Measurements from ENCODE around the gene GALNT7.

The GALNT7 gene

DNA sequence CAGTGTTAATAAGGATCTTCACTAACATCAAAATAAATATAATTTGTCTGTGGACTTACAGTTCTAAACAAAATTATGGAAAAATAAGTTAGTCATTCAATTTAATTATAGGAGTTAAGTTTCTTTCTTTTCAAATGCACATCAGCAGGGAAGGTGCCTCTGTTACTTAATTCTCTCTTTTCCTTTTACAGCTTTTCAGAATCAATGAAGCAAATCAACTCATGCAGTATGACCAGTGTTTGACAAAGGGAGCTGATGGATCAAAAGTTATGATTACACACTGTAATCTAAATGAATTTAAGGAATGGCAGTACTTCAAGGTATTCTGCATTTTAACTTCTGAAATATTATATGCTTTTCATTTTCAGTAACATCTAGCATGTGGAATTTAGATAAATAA lies 149.6 kb downstream of the GALNT7 start:
- no peak overlapping the region for H3K27ac ChIP-seq
- H3K36me3 ChIP-seq (replicated peaks), result no peaks in the 10 kb centered on the region
- in situ Hi-C loops (cut with HindIII; ENCODE audit: low pct_ligation_motif_present, low sequenced_read_pairs), result no loop called here
- no peaks in the 10 kb centered on the region for H3K27me3 ChIP-seq (replicated peaks)
- H3K4me3 ChIP-seq (ENCODE audit: low read depth, low read length), result no peak overlapping the region
- no peak for DNase-seq
- no peak for TF ChIP-seq CTCF (IDR thresholded peaks at IDR 0.05; ENCODE audit: low read depth, low read length, missing control alignments)

GRCh38 chr4:173318648-173319211 lies 150.1 kb downstream of the GALNT7 start:
- H3K27ac ChIP-seq, result no peak overlapping the region
- in situ Hi-C loops (cut with HindIII; ENCODE audit: low pct_ligation_motif_present, low sequenced_read_pairs), result no loop called here
- H3K4me3 ChIP-seq (ENCODE audit: low read depth, low read length), result no peak overlapping the region
- no peaks in the 10 kb centered on the region for H3K27me3 ChIP-seq (replicated peaks)
- H3K36me3 ChIP-seq (replicated peaks), result no peaks in the 10 kb centered on the region
- DNase-seq, result no peak
- TF ChIP-seq CTCF (IDR thresholded peaks at IDR 0.05; ENCODE audit: low read depth, low read length, missing control alignments), result no peak

- no peak for TF ChIP-seq CTCF (IDR thresholded peaks at IDR 0.05; ENCODE audit: low read depth, low read length, missing control alignments)
- no peaks in the 10 kb centered on the region for H3K27me3 ChIP-seq (replicated peaks)
- H3K4me3 ChIP-seq (ENCODE audit: low read depth, low read length), result no peak overlapping the region
- no peak for DNase-seq
- H3K36me3 ChIP-seq (replicated peaks), result no peaks in the 10 kb centered on the region
- in situ Hi-C loops (cut with HindIII; ENCODE audit: low pct_ligation_motif_present, low sequenced_read_pairs), result no loop called here
- H3K27ac ChIP-seq, result no peak overlapping the region
Observed at GRCh38 chr4:173319696-173320095, 151.1 kb downstream of the GALNT7 start.

DNA sequence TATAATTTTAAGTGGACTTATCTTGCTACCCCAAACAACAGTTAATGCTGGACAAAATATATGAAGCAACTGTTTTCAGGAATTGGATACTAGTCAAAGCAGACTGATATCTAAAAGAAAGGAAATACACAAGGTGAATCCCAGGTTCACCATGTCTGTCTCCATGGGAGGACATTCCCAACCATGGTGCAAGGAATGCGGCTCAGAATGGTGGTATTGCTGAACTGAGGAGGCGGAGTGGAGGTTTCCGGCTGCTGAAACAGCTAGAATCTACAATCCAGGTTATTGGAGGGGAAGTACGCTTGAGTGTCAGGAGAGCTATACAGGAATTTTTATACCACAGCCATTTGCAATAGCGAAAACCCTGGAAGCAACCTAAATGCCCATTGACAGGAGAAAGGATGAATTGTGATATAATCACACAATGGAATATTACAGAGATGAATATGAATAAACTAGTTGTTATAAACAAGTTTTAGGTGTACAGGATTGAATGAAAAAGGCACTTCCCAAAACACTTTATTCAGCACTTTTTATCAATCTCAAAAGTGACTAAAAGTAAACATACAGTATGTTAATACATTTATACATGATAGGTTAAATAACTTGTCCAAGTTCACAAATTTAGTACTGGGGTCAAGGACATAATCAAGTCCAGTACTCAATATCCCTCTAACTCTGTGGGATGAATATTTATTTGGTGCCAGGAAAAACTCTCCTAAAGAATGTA lies 156.6 kb downstream of the GALNT7 start:
- H3K27ac ChIP-seq, result no peak overlapping the region
- in situ Hi-C loops (cut with HindIII; ENCODE audit: low pct_ligation_motif_present, low sequenced_read_pairs), result no loop called here
- TF ChIP-seq CTCF (IDR thresholded peaks at IDR 0.05; ENCODE audit: low read depth, low read length, missing control alignments), result no peak
- H3K4me3 ChIP-seq (ENCODE audit: low read depth, low read length), result no peak overlapping the region
- no peaks in the 10 kb centered on the region for H3K36me3 ChIP-seq (replicated peaks)
- no peaks in the 10 kb centered on the region for H3K27me3 ChIP-seq (replicated peaks)
- no peak for DNase-seq

GRCh38 chr4:173328236-173328901 lies 159.8 kb downstream of the GALNT7 start:
- in situ Hi-C loops (cut with HindIII; ENCODE audit: low pct_ligation_motif_present, low sequenced_read_pairs), result no loop called here
- TF ChIP-seq CTCF (IDR thresholded peaks at IDR 0.05; ENCODE audit: low read depth, low read length, missing control alignments), result no peak
- no peaks in the 10 kb centered on the region for H3K36me3 ChIP-seq (replicated peaks)
- DNase-seq, result no peak
- no peaks in the 10 kb centered on the region for H3K27me3 ChIP-seq (replicated peaks)
- H3K4me3 ChIP-seq (ENCODE audit: low read depth, low read length), result no peak overlapping the region
- no peak overlapping the region for H3K27ac ChIP-seq

All from brain microvascular endothelial cell (primary cell).